HG02759 (cell line): ENCODE measurements around the gene DMAP1.

Experiments
- ATAC-seq: cut with Tn5 transposase; IDR thresholded peaks from one replicate; pipeline ENCODE4 v1.9.1; 2021; ENCODE audit warnings: mild to moderate bottlenecking, moderate library complexity; ENCODE audit not compliant: unreplicated experiment

The DMAP1 gene

GRCh38 chr1:44251989-44252671 lies 38.9 kb downstream of the DMAP1 start:
- ATAC-seq = no peak

GRCh38 chr1:44254392-44254910 lies 41.2 kb downstream of the DMAP1 start:
- ATAC-seq = no peak

- no peak for ATAC-seq
Measured at GRCh38 chr1:44256762-44257554, 43.7 kb downstream of the DMAP1 start.

- ATAC-seq = no peak
Measured at GRCh38 chr1:44259090-44259489, 45.8 kb downstream of the DMAP1 start.

- no peak for ATAC-seq
Measured at GRCh38 chr1:44260792-44261170, 47.5 kb downstream of the DMAP1 start.

GRCh38 chr1:44261171-44261817 lies 48.0 kb downstream of the DMAP1 start:
- ATAC-seq = no peak

GRCh38 chr1:44261962-44262361 lies 48.7 kb downstream of the DMAP1 start:
- no peak for ATAC-seq

- ATAC-seq = no peak
Measured at GRCh38 chr1:44262414-44262813, 49.1 kb downstream of the DMAP1 start.

GRCh38 chr1:44262816-44263567 lies 49.7 kb downstream of the DMAP1 start:
- ATAC-seq = no peak

GRCh38 chr1:44263568-44264450 lies 50.5 kb downstream of the DMAP1 start:
- ATAC-seq = no peak

- ATAC-seq = no peak
Measured at GRCh38 chr1:44264451-44264771, 51.1 kb downstream of the DMAP1 start.

GRCh38 chr1:44265656-44266358 lies 52.5 kb downstream of the DMAP1 start:
- no peak for ATAC-seq

GRCh38 chr1:44266400-44267344 lies 53.4 kb downstream of the DMAP1 start:
- ATAC-seq = no peak

GRCh38 chr1:44267438-44267837 lies 54.2 kb downstream of the DMAP1 start:
- ATAC-seq = no peak

- no peak for ATAC-seq
Measured at GRCh38 chr1:44268054-44268453, 54.8 kb downstream of the DMAP1 start.
